Endodermal cell (in vitro differentiated cells): ENCODE data around the gene DOCK4. TPM values are rescaled to one million over a fixed set of nuclear protein-coding genes. Genes with fewer than 3 reads are reported as not detected.

ENCODE experiments used
- DNase-seq: peaks from one replicate; pipeline ENCODE4 v3.0.0-alpha.2; 2017
- H3K27ac ChIP-seq: 2 replicates; pipeline ENCODE4 v1.5.1; 2013; ENCODE audit warnings: mild to moderate bottlenecking, low read depth, low read length, moderate library complexity
- H3K27me3 ChIP-seq: 2 replicates; pipeline ENCODE4 v1.6.1; 2013; ENCODE audit warnings: mild to moderate bottlenecking, low read length, moderate library complexity; ENCODE audit not compliant: insufficient read depth, control insufficient read depth, poor library complexity, severe bottlenecking
- H3K36me3 ChIP-seq: 2 replicates; pipeline ENCODE4 v1.7.0; 2013; ENCODE audit warnings: mild to moderate bottlenecking, low read length, moderate library complexity; ENCODE audit not compliant: control insufficient read depth, insufficient read depth
- H3K4me1 ChIP-seq: one replicate; pipeline ENCODE4 v1.7.0; 2013; ENCODE audit warnings: low read length; ENCODE audit not compliant: control insufficient read depth, insufficient read depth
- H3K4me3 ChIP-seq: 2 replicates; pipeline ENCODE4 v1.5.1; 2013; ENCODE audit warnings: mild to moderate bottlenecking, low read length, moderate library complexity
- H3K9ac ChIP-seq: 2 replicates; pipeline ENCODE4 v1.6.1; 2013; ENCODE audit warnings: mild to moderate bottlenecking, low read length, moderate library complexity; ENCODE audit not compliant: poor library complexity, severe bottlenecking; ENCODE audit errors: extremely low read depth
- H3K9me3 ChIP-seq: 2 replicates; pipeline ENCODE4 v1.6.1; 2013; ENCODE audit warnings: mild to moderate bottlenecking, low read length, moderate library complexity; ENCODE audit not compliant: control insufficient read depth
- H3K27ac Mint-ChIP-seq: 2 replicates; pipeline ENCODE4 v1.8.0; 2020; ENCODE audit warnings: mixed read lengths
- H3K27me3 Mint-ChIP-seq: 2 replicates; pipeline ENCODE4 v1.8.0; 2021; ENCODE audit warnings: mild to moderate bottlenecking, mixed read lengths; ENCODE audit not compliant: insufficient read depth
- H3K36me3 Mint-ChIP-seq: 2 replicates; pipeline ENCODE4 v1.8.0; 2020; ENCODE audit warnings: low read depth, mixed read lengths
- H3K4me1 Mint-ChIP-seq: 2 replicates; pipeline ENCODE4 v1.8.0; 2020; ENCODE audit warnings: mixed read lengths
- H3K4me3 Mint-ChIP-seq: 2 replicates; pipeline ENCODE4 v1.8.0; 2020; ENCODE audit warnings: mild to moderate bottlenecking, moderate library complexity, mixed read lengths
- H3K9me3 Mint-ChIP-seq: 2 replicates; pipeline ENCODE4 v1.8.0; 2020; ENCODE audit warnings: mild to moderate bottlenecking, mixed read lengths
- CTCF ChIP-seq: fragments of 200-600 bp; sonication (generic); conservative IDR thresholded peaks from 2 replicates; pipeline ENCODE4 v1.5.0; 2021; ENCODE audit warnings: antibody characterized with exemption, mild to moderate bottlenecking
- WGBS, 2 experiments: methylation state at CpG; one replicate each; pipeline versions ENCODE4 v1.1.5 to v1.1.7; 2013; ENCODE audit warnings: missing lambda C conversion rate in 2 of 2, mixed read lengths in 1 of 2; ENCODE audit not compliant: insufficient coverage in 1 of 2, insufficient read length in 1 of 2; 5-methylcytosine and 5-hydroxymethylcytosine counted together
- total RNA-seq, 2 donors: library from RNA; stranded (reverse); fragmentation: NEBNext Ultra II Directional in 1 of 2; extraction: Animal tissue kit (Norgen Biotek cat#: 25700) in 1 of 2; gene quantifications; 2 replicates in 1 of 2; 3 replicates in 1 of 2; pipeline ENCODE4 v1.2.1, GENCODE V29; 2021

DOCK4 gene
- total RNA-seq, 2 donors from 2014 or later = 11.2 to 15.3 TPM

- no peaks in the 10 kb centered on the region for H3K9me3 ChIP-seq
- no peaks in the 10 kb centered on the region for H3K27me3 Mint-ChIP-seq
- H3K4me1 Mint-ChIP-seq = peaks cover 7% of the 10 kb centered on the region
- H3K27me3 ChIP-seq = no peaks in the 10 kb centered on the region
- H3K4me3 Mint-ChIP-seq = no peak overlapping the region
- H3K4me3 ChIP-seq = no peak overlapping the region
- no peaks in the 10 kb centered on the region for H3K36me3 Mint-ChIP-seq
- no peaks in the 10 kb centered on the region for H3K9me3 Mint-ChIP-seq
- H3K27ac ChIP-seq = no peak overlapping the region
- TF ChIP-seq CTCF = no peak
- no peaks in the 10 kb centered on the region for H3K36me3 ChIP-seq
- no peak for DNase-seq
- H3K9ac ChIP-seq = no peak overlapping the region
- no peaks in the 10 kb centered on the region for H3K4me1 ChIP-seq
- no CpG with 5 or more reads among the region's 1 CpG for WGBS, 2 experiments
- no peak overlapping the region for H3K27ac Mint-ChIP-seq
These were observed 70.4 kb downstream of the DOCK4 start for GRCh38 chr7:112135815-112136214.

GRCh38 chr7:112134039-112134438 is 72.2 kb downstream of the DOCK4 start:
- H3K27ac ChIP-seq = no peak overlapping the region
- H3K36me3 ChIP-seq = no peaks in the 10 kb centered on the region
- Mint-ChIP-seq H3K36me3 (no peaks in the 10 kb centered on the region), H3K9me3 (no peaks in the 10 kb centered on the region), H3K27me3 (no peaks in the 10 kb centered on the region), H3K27ac (no peak overlapping the region), H3K4me3 (no peak overlapping the region), H3K4me1 (peaks cover 16% of the 10 kb centered on the region)
- no peaks in the 10 kb centered on the region for H3K4me1 ChIP-seq
- peak; percentile 14 for TF ChIP-seq CTCF
- DNase-seq = no peak
- H3K9me3 ChIP-seq = no peaks in the 10 kb centered on the region
- H3K9ac ChIP-seq = no peak overlapping the region
- no peaks in the 10 kb centered on the region for H3K27me3 ChIP-seq
- H3K4me3 ChIP-seq = no peak overlapping the region
- 90% methylated on average over 3 of the region's 3 CpGs; no CpG with 5 or more reads in 1 of the 2 experiments for WGBS, 2 experiments

- Mint-ChIP-seq H3K27me3 (no peaks in the 10 kb centered on the region), H3K9me3 (no peaks in the 10 kb centered on the region), H3K4me3 (no peak overlapping the region), H3K27ac (no peak overlapping the region), H3K36me3 (no peaks in the 10 kb centered on the region), H3K4me1 (peaks cover 20% of the 10 kb centered on the region)
- Histone ChIP-seq H3K36me3 (no peaks in the 10 kb centered on the region), H3K9me3 (no peaks in the 10 kb centered on the region), H3K9ac (no peak overlapping the region), H3K4me1 (no peaks in the 10 kb centered on the region), H3K4me3 (no peak overlapping the region), H3K27me3 (no peaks in the 10 kb centered on the region), H3K27ac (no peak overlapping the region)
- DNase-seq = no peak
- TF ChIP-seq CTCF = no peak
- WGBS, 2 experiments = 93 to 100% methylated on average over 4 to 7 of the region's 7 CpGs
These were observed 72.9 kb downstream of the DOCK4 start for GRCh38 chr7:112133328-112133727.
